Measurements from ENCODE around the gene CNTN6. TPM values are rescaled to one million over a fixed set of nuclear protein-coding genes. Genes with fewer than 3 reads are reported as not detected.

Gene CNTN6
- polyA plus RNA-seq, 1 donor (not counting 4 experiments of a cell fraction or from before 2014, with no cell fraction given) = not detected

DNA sequence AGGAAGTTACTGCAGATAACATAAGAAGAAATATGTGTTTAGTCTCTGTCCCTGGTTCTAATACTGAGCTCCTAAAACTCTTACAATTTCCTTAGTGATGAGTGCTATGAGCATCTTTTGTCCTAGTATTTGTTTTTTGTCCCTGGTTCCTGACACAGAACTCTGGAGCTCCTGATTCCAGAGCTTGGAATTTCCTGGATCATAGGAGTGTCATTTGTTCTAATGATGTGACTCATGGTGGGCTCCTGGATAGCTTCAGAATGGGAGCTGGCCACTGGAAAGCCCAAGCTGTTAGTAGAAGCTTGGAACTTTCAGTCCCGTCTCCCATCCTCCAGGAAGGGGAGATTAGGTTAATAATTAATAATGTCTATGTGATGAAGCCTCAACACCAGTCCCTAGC, 98.2 kb downstream of the CNTN6 start:
- no peak overlapping the region for H2AFZ ChIP-seq (ENCODE audit: control insufficient read depth, low read length)
- TF ChIP-seq, protein P1, sequence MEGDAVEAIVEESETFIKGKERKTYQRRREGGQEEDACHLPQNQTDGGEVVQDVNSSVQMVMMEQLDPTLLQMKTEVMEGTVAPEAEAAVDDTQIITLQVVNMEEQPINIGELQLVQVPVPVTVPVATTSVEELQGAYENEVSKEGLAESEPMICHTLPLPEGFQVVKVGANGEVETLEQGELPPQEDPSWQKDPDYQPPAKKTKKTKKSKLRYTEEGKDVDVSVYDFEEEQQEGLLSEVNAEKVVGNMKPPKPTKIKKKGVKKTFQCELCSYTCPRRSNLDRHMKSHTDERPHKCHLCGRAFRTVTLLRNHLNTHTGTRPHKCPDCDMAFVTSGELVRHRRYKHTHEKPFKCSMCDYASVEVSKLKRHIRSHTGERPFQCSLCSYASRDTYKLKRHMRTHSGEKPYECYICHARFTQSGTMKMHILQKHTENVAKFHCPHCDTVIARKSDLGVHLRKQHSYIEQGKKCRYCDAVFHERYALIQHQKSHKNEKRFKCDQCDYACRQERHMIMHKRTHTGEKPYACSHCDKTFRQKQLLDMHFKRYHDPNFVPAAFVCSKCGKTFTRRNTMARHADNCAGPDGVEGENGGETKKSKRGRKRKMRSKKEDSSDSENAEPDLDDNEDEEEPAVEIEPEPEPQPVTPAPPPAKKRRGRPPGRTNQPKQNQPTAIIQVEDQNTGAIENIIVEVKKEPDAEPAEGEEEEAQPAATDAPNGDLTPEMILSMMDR (optimal IDR thresholded peaks at IDR 0.05 in 1 of 3, IDR thresholded peaks at IDR 0.05 in 1 of 3, conservative IDR thresholded peaks at IDR 0.05 in 1 of 3; ENCODE audit: extremely low read depth in 1 of 3, insufficient read depth in 2 of 3, low read length in 3 of 3) = no peak
- no peak for TF ChIP-seq EZH2 (IDR thresholded peaks at IDR 0.05; ENCODE audit: low read length)
- H3K27ac ChIP-seq (ENCODE audit: control insufficient read depth, insufficient read depth, low read length) = no peak overlapping the region
- no peak overlapping the region for H3K4me2 ChIP-seq (ENCODE audit: control insufficient read depth, extremely low read depth, insufficient read depth, low read depth, low read length)
- DNase-seq (ENCODE audit: low read depth, low spot score) (no peak), FAIRE-seq (no peak)
- H3K4me1 ChIP-seq (ENCODE audit: control insufficient read depth, extremely low read depth, insufficient read depth, low read length) = no peaks in the 10 kb centered on the region
- dilution Hi-C loops (cut with MboI; ENCODE audit: extremely low pct_ligation_motif_present, low sequenced_read_pairs) = no loop called here
- no peaks in the 10 kb centered on the region for H3K9me3 ChIP-seq (ENCODE audit: control insufficient read depth, low read depth, low read length)
- no peak overlapping the region for H3K9ac ChIP-seq (ENCODE audit: control insufficient read depth, extremely low read depth, insufficient read depth, low read length)
- no peaks in the 10 kb centered on the region for H3K79me2 ChIP-seq (ENCODE audit: control insufficient read depth, insufficient read depth, low read length)
- H3K27me3 ChIP-seq (ENCODE audit: control insufficient read depth, extremely low read depth, insufficient read depth, low read length) = no peaks in the 10 kb centered on the region
- no peaks in the 10 kb centered on the region for H3K9me1 ChIP-seq (ENCODE audit: control insufficient read depth, extremely low read depth, insufficient read depth, low read length)
- H4K20me1 ChIP-seq (ENCODE audit: control insufficient read depth, extremely low read depth, insufficient read depth, low read length) = no peaks in the 10 kb centered on the region
- H3K4me3 ChIP-seq (ENCODE audit: control insufficient read depth in 2 of 3, extremely low read depth in 1 of 3, insufficient read depth in 2 of 3, low read depth in 1 of 3, low read length in 3 of 3) = no peak overlapping the region
- H3K36me3 ChIP-seq (ENCODE audit: control insufficient read depth in 2 of 2, extremely low read depth in 1 of 2, insufficient read depth in 2 of 2, low read length in 2 of 2) = no peaks in the 10 kb centered on the region

DNA sequence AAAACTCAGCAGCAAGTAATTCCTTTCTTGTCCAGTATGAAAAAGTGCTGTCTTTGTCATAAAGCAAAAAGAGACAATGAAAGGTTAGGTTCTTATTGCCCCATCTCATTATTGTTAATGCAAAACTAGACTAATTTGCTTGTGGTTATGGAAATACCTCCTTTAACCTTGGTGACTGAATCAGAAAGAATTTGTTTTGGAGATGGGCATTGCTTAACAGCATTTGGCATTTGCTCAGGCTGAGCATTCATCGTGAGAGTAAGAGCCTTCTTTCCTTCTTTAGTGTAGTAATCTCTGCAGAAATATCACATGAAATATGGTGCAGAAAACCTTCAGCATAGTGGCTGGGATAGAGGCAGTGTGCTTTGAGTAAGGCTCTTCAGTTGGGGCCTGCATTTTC, 103.1 kb downstream of the CNTN6 start:
- H3K9me1 ChIP-seq (ENCODE audit: control insufficient read depth, extremely low read depth, insufficient read depth, low read length) = no peaks in the 10 kb centered on the region
- DNase-seq (ENCODE audit: low read depth, low spot score) = no peak
- H3K9me3 ChIP-seq (ENCODE audit: control insufficient read depth, low read depth, low read length) = no peaks in the 10 kb centered on the region
- H3K27ac ChIP-seq (ENCODE audit: control insufficient read depth, insufficient read depth, low read length) = no peak overlapping the region
- no peak overlapping the region for H2AFZ ChIP-seq (ENCODE audit: control insufficient read depth, low read length)
- H3K27me3 ChIP-seq (ENCODE audit: control insufficient read depth, extremely low read depth, insufficient read depth, low read length) = no peaks in the 10 kb centered on the region
- no peaks in the 10 kb centered on the region for H3K4me1 ChIP-seq (ENCODE audit: control insufficient read depth, extremely low read depth, insufficient read depth, low read length)
- H3K9ac ChIP-seq (ENCODE audit: control insufficient read depth, extremely low read depth, insufficient read depth, low read length) = no peak overlapping the region
- H3K4me2 ChIP-seq (ENCODE audit: control insufficient read depth, extremely low read depth, insufficient read depth, low read depth, low read length) = no peak overlapping the region
- H4K20me1 ChIP-seq (ENCODE audit: control insufficient read depth, extremely low read depth, insufficient read depth, low read length) = no peaks in the 10 kb centered on the region
- no peaks in the 10 kb centered on the region for H3K36me3 ChIP-seq (ENCODE audit: control insufficient read depth in 2 of 2, extremely low read depth in 1 of 2, insufficient read depth in 2 of 2, low read length in 2 of 2)
- no peaks in the 10 kb centered on the region for H3K79me2 ChIP-seq (ENCODE audit: control insufficient read depth, insufficient read depth, low read length)
- H3K4me3 ChIP-seq (ENCODE audit: control insufficient read depth in 2 of 3, extremely low read depth in 1 of 3, insufficient read depth in 2 of 3, low read depth in 1 of 3, low read length in 3 of 3) = no peak overlapping the region
- FAIRE-seq = peak; percentile 79
- TF ChIP-seq, protein P1 (optimal IDR thresholded peaks at IDR 0.05 in 1 of 3, IDR thresholded peaks at IDR 0.05 in 1 of 3, conservative IDR thresholded peaks at IDR 0.05 in 1 of 3; ENCODE audit: extremely low read depth in 1 of 3, insufficient read depth in 2 of 3, low read length in 3 of 3) = no peak
- no peak for TF ChIP-seq EZH2 (IDR thresholded peaks at IDR 0.05; ENCODE audit: low read length)
- dilution Hi-C loops (cut with MboI; ENCODE audit: extremely low pct_ligation_motif_present, low sequenced_read_pairs) = no loop called here

Data from keratinocyte (primary cell).